ENCODE measurements around the gene RHBDL3. TPM values are rescaled to one million over a fixed set of nuclear protein-coding genes. Genes with fewer than 3 reads are reported as not detected.

RHBDL3 gene
- total and polyA plus RNA-seq, 7 experiments from 2014 or later: 0.07 to 0.39 TPM; not detected in 5

- Mint-ChIP-seq H3K4me3 (no peak overlapping the region), H3K27ac (no peak overlapping the region), H3K9me3 (no peaks in the 10 kb centered on the region), H3K27me3 (peaks cover 5 to 24% (median 11%) of the 10 kb centered on the region in 5 donors), H3K4me1 (peaks cover 0 to 2% (median 0%) of the 10 kb centered on the region in 7 donors), H3K36me3 (peaks cover 0 to 3% (median 0%) of the 10 kb centered on the region in 5 donors)
- H3K4me3 ChIP-seq (ENCODE audit: low read length): no peak overlapping the region
- no peak overlapping the region for H3K27ac ChIP-seq (ENCODE audit: low read depth, low read length)
- no peaks in the 10 kb centered on the region for H3K4me1 ChIP-seq (ENCODE audit: control insufficient read depth in 2 of 2, insufficient read depth in 2 of 2, low read length in 2 of 2)
- intact Hi-C loops (cut with micrococcal nuclease): no loop called here
- DNase-seq (no peak), ATAC-seq (no peak)
- no peaks in the 10 kb centered on the region for H3K9me3 ChIP-seq (ENCODE audit: control insufficient read depth in 2 of 3, low read length in 3 of 3)
- ChIA-PET CTCF (interaction anchor here (0.6 kb wide), 1 partner anchor 36 kb away, joined by 3 read pairs; no protein-coding TSS in a partner anchor), POLR2A (no interaction called here)
- H3K36me3 ChIP-seq (ENCODE audit: control insufficient read depth in 2 of 3, insufficient read depth in 3 of 3, low read length in 3 of 3): no peaks in the 10 kb centered on the region
- H3K27me3 ChIP-seq (ENCODE audit: control insufficient read depth in 2 of 2, insufficient read depth in 2 of 2, low read length in 2 of 2): no peaks in the 10 kb centered on the region
These were observed 20.9 kb downstream of the RHBDL3 start for GRCh38 chr17:32286518-32286900.

GRCh38 chr17:32287804-32288511 lies 22.3 kb downstream of the RHBDL3 start:
- Mint-ChIP-seq H3K4me1 (peaks cover 0 to 3% (median 0%) of the 10 kb centered on the region in 7 donors), H3K4me3 (no peak overlapping the region), H3K36me3 (peaks cover 0 to 3% (median 0%) of the 10 kb centered on the region in 5 donors), H3K27ac (no peak overlapping the region), H3K27me3 (peaks cover 0 to 24% (median 11%) of the 10 kb centered on the region in 5 donors), H3K9me3 (no peaks in the 10 kb centered on the region)
- ChIA-PET CTCF (no interaction called here), POLR2A (no interaction called here)
- Histone ChIP-seq H3K4me3 (ENCODE audit: low read length) (no peak overlapping the region), H3K4me1 (ENCODE audit: control insufficient read depth in 2 of 2, insufficient read depth in 2 of 2, low read length in 2 of 2) (no peaks in the 10 kb centered on the region), H3K27me3 (ENCODE audit: control insufficient read depth in 2 of 2, insufficient read depth in 2 of 2, low read length in 2 of 2) (no peaks in the 10 kb centered on the region), H3K9me3 (ENCODE audit: control insufficient read depth in 2 of 3, low read length in 3 of 3) (no peaks in the 10 kb centered on the region), H3K36me3 (ENCODE audit: control insufficient read depth in 2 of 3, insufficient read depth in 3 of 3, low read length in 3 of 3) (no peaks in the 10 kb centered on the region), H3K27ac (ENCODE audit: low read depth, low read length) (no peak overlapping the region)
- no peak for ATAC-seq
- intact Hi-C loops (cut with micrococcal nuclease): no loop called here
- DNase-seq: no peak

- no peaks in the 10 kb centered on the region for H3K9me3 ChIP-seq (ENCODE audit: control insufficient read depth in 2 of 3, low read length in 3 of 3)
- no peaks in the 10 kb centered on the region for H3K27me3 ChIP-seq (ENCODE audit: control insufficient read depth in 2 of 2, insufficient read depth in 2 of 2, low read length in 2 of 2)
- H3K36me3 Mint-ChIP-seq: peaks cover 0 to 2% (median 0%) of the 10 kb centered on the region in 5 donors
- H3K4me1 ChIP-seq (ENCODE audit: control insufficient read depth in 2 of 2, insufficient read depth in 2 of 2, low read length in 2 of 2): no peaks in the 10 kb centered on the region
- H3K4me3 ChIP-seq (ENCODE audit: low read length): no peak overlapping the region
- ATAC-seq (peak; percentile 61), DNase-seq (no peak)
- peaks cover 0 to 22% (median 9%) of the 10 kb centered on the region in 5 donors for H3K27me3 Mint-ChIP-seq
- H3K27ac Mint-ChIP-seq: no peak overlapping the region
- H3K4me1 Mint-ChIP-seq: peaks cover 0 to 3% (median 0%) of the 10 kb centered on the region in 7 donors
- POLR2A ChIA-PET: no interaction called here
- no peak overlapping the region for H3K4me3 Mint-ChIP-seq
- intact Hi-C loops (cut with micrococcal nuclease): no loop called here
- CTCF ChIA-PET: no interaction called here
- H3K9me3 Mint-ChIP-seq: no peaks in the 10 kb centered on the region
- no peaks in the 10 kb centered on the region for H3K36me3 ChIP-seq (ENCODE audit: control insufficient read depth in 2 of 3, insufficient read depth in 3 of 3, low read length in 3 of 3)
- no peak overlapping the region for H3K27ac ChIP-seq (ENCODE audit: low read depth, low read length)
These were observed 23.0 kb downstream of the RHBDL3 start for GRCh38 chr17:32288615-32289014.

GRCh38 chr17:32289471-32290070 lies 23.9 kb downstream of the RHBDL3 start:
- Mint-ChIP-seq H3K4me1 (peaks cover 0 to 3% (median 0%) of the 10 kb centered on the region in 7 donors), H3K27me3 (peaks cover 0 to 16% (median 7%) of the 10 kb centered on the region in 5 donors), H3K9me3 (no peaks in the 10 kb centered on the region), H3K4me3 (no peak overlapping the region), H3K36me3 (no peaks in the 10 kb centered on the region), H3K27ac (no peak overlapping the region)
- intact Hi-C loops (cut with micrococcal nuclease): no loop called here
- no peaks in the 10 kb centered on the region for H3K36me3 ChIP-seq (ENCODE audit: control insufficient read depth in 2 of 3, insufficient read depth in 3 of 3, low read length in 3 of 3)
- no peak for DNase-seq
- no peaks in the 10 kb centered on the region for H3K9me3 ChIP-seq (ENCODE audit: control insufficient read depth in 2 of 3, low read length in 3 of 3)
- H3K27ac ChIP-seq (ENCODE audit: low read depth, low read length): no peak overlapping the region
- no peaks in the 10 kb centered on the region for H3K4me1 ChIP-seq (ENCODE audit: control insufficient read depth in 2 of 2, insufficient read depth in 2 of 2, low read length in 2 of 2)
- no peaks in the 10 kb centered on the region for H3K27me3 ChIP-seq (ENCODE audit: control insufficient read depth in 2 of 2, insufficient read depth in 2 of 2, low read length in 2 of 2)
- CTCF ChIA-PET: no interaction called here
- no peak for ATAC-seq
- POLR2A ChIA-PET: no interaction called here
- no peak overlapping the region for H3K4me3 ChIP-seq (ENCODE audit: low read length)

GRCh38 chr17:32292094-32292493 lies 26.5 kb downstream of the RHBDL3 start:
- no peak overlapping the region for H3K4me3 ChIP-seq (ENCODE audit: low read length)
- ATAC-seq: no peak

GRCh38 chr17:32297424-32297823 lies 31.8 kb downstream of the RHBDL3 start:
- no peaks in the 10 kb centered on the region for H3K36me3 ChIP-seq (ENCODE audit: control insufficient read depth in 2 of 3, insufficient read depth in 3 of 3, low read length in 3 of 3)
- Mint-ChIP-seq H3K36me3 (no peaks in the 10 kb centered on the region), H3K4me1 (peaks cover 0 to 2% (median 0%) of the 10 kb centered on the region in 7 donors), H3K4me3 (no peak overlapping the region), H3K27ac (no peak overlapping the region), H3K9me3 (no peaks in the 10 kb centered on the region), H3K27me3 (peaks cover 0 to 4% (median 0%) of the 10 kb centered on the region in 5 donors)
- H3K4me1 ChIP-seq (ENCODE audit: control insufficient read depth in 2 of 2, insufficient read depth in 2 of 2, low read length in 2 of 2): no peaks in the 10 kb centered on the region
- no peak overlapping the region for H3K27ac ChIP-seq (ENCODE audit: low read depth, low read length)
- ChIA-PET CTCF (no interaction called here), POLR2A (no interaction called here)
- H3K4me3 ChIP-seq (ENCODE audit: low read length): no peak overlapping the region
- intact Hi-C loops (cut with micrococcal nuclease): no loop called here
- H3K9me3 ChIP-seq (ENCODE audit: control insufficient read depth in 2 of 3, low read length in 3 of 3): no peaks in the 10 kb centered on the region
- ATAC-seq (no peak), DNase-seq (no peak)
- H3K27me3 ChIP-seq (ENCODE audit: control insufficient read depth in 2 of 2, insufficient read depth in 2 of 2, low read length in 2 of 2): no peaks in the 10 kb centered on the region

More at GRCh38 chr17:32292094-32292493, 26.5 kb downstream of the RHBDL3 start:
- Mint-ChIP-seq H3K27me3 (peaks cover 0 to 7% (median 2%) of the 10 kb centered on the region in 5 donors), H3K4me3 (no peak overlapping the region), H3K27ac (no peak overlapping the region), H3K9me3 (no peaks in the 10 kb centered on the region), H3K36me3 (no peaks in the 10 kb centered on the region), H3K4me1 (peaks cover 0 to 2% (median 0%) of the 10 kb centered on the region in 7 donors)
- Histone ChIP-seq H3K36me3 (ENCODE audit: control insufficient read depth in 2 of 3, insufficient read depth in 3 of 3, low read length in 3 of 3) (no peaks in the 10 kb centered on the region), H3K27me3 (ENCODE audit: control insufficient read depth in 2 of 2, insufficient read depth in 2 of 2, low read length in 2 of 2) (no peaks in the 10 kb centered on the region), H3K4me1 (ENCODE audit: control insufficient read depth in 2 of 2, insufficient read depth in 2 of 2, low read length in 2 of 2) (no peaks in the 10 kb centered on the region), H3K9me3 (ENCODE audit: control insufficient read depth in 2 of 3, low read length in 3 of 3) (no peaks in the 10 kb centered on the region), H3K27ac (ENCODE audit: low read depth, low read length) (no peak overlapping the region)
- CTCF ChIA-PET: no interaction called here
- POLR2A ChIA-PET: no interaction called here
- intact Hi-C loops (cut with micrococcal nuclease): no loop called here
- DNase-seq: no peak

GRCh38 chr17:32297860-32298259 lies 32.2 kb downstream of the RHBDL3 start:
- peaks cover 0 to 4% (median 0%) of the 10 kb centered on the region in 5 donors for H3K27me3 Mint-ChIP-seq
- Histone ChIP-seq H3K4me3 (ENCODE audit: low read length) (no peak overlapping the region), H3K9me3 (ENCODE audit: control insufficient read depth in 2 of 3, low read length in 3 of 3) (no peaks in the 10 kb centered on the region), H3K36me3 (ENCODE audit: control insufficient read depth in 2 of 3, insufficient read depth in 3 of 3, low read length in 3 of 3) (no peaks in the 10 kb centered on the region), H3K4me1 (ENCODE audit: control insufficient read depth in 2 of 2, insufficient read depth in 2 of 2, low read length in 2 of 2) (no peaks in the 10 kb centered on the region), H3K27me3 (ENCODE audit: control insufficient read depth in 2 of 2, insufficient read depth in 2 of 2, low read length in 2 of 2) (no peaks in the 10 kb centered on the region), H3K27ac (ENCODE audit: low read depth, low read length) (no peak overlapping the region)
- no peak overlapping the region for H3K4me3 Mint-ChIP-seq
- CTCF ChIA-PET: no interaction called here
- H3K4me1 Mint-ChIP-seq: peaks cover 0 to 2% (median 0%) of the 10 kb centered on the region in 7 donors
- POLR2A ChIA-PET: no interaction called here
- H3K27ac Mint-ChIP-seq: no peak overlapping the region
- H3K9me3 Mint-ChIP-seq: no peaks in the 10 kb centered on the region
- intact Hi-C loops (cut with micrococcal nuclease): no loop called here
- ATAC-seq (no peak), DNase-seq (no peak)
- H3K36me3 Mint-ChIP-seq: no peaks in the 10 kb centered on the region
